ENCODE measurements around the gene ANKRD40CL.
A peak's percentile ranks its signal among the peaks of the same experiment; 100 is the strongest.

The ANKRD40CL gene

DNA sequence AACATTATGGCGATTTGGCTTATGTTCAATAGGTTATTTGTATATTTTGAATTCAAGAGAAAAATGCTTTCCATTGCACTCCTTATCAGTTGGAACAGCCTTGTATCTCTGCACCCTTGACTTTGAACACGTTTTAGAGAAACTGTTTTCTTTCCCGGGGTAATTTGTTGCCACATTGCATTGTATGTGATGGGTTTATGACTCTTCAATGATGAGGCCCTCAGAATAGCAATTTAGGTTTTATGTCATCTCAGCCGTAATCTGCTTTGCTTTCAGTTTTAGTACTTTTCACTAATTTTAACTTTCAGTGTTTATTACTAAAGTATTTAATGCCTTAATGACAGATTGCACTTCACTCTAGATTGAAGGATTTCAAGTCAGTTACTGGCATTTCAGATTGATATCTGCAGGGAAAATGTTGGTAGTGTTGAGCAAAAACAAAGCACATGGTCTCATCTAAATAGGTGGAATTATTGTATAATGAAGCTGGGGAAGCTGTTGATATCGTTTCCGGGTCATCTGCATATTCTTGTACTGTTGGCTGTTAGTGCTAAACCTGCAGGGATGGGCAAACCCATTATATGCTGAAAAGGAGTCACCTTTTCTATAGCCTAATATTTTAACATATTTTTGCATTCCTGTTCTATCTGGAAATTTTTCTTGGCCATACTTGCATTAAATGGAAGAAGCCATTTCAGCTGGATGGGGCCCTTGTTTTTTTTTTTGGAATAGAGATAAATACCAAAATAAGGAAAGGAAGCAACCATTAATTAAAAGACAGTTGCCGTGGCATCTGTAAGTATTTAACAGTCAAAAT is 45.9 kb downstream of the ANKRD40CL start:
- TF ChIP-seq POLR2A (IDR thresholded peaks at IDR 0.05; ENCODE audit: extremely low read depth, insufficient read length) (no peak), MAX (IDR thresholded peaks at IDR 0.05; ENCODE audit: low read depth, low read length) (peak; percentile 95), MYC (IDR thresholded peaks at IDR 0.05; ENCODE audit: low read depth, low read length) (peak; percentile 92)
- TF ChIP-seq, protein P1, sequence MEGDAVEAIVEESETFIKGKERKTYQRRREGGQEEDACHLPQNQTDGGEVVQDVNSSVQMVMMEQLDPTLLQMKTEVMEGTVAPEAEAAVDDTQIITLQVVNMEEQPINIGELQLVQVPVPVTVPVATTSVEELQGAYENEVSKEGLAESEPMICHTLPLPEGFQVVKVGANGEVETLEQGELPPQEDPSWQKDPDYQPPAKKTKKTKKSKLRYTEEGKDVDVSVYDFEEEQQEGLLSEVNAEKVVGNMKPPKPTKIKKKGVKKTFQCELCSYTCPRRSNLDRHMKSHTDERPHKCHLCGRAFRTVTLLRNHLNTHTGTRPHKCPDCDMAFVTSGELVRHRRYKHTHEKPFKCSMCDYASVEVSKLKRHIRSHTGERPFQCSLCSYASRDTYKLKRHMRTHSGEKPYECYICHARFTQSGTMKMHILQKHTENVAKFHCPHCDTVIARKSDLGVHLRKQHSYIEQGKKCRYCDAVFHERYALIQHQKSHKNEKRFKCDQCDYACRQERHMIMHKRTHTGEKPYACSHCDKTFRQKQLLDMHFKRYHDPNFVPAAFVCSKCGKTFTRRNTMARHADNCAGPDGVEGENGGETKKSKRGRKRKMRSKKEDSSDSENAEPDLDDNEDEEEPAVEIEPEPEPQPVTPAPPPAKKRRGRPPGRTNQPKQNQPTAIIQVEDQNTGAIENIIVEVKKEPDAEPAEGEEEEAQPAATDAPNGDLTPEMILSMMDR (IDR thresholded peaks at IDR 0.05; ENCODE audit: low read depth, low read length), result no peak
- H3K4me3 ChIP-seq (ENCODE audit: low read depth, low read length), result peak overlapping the region; percentile 90
- DNase-seq (ENCODE audit: low read depth), result peak; percentile 54

DNA sequence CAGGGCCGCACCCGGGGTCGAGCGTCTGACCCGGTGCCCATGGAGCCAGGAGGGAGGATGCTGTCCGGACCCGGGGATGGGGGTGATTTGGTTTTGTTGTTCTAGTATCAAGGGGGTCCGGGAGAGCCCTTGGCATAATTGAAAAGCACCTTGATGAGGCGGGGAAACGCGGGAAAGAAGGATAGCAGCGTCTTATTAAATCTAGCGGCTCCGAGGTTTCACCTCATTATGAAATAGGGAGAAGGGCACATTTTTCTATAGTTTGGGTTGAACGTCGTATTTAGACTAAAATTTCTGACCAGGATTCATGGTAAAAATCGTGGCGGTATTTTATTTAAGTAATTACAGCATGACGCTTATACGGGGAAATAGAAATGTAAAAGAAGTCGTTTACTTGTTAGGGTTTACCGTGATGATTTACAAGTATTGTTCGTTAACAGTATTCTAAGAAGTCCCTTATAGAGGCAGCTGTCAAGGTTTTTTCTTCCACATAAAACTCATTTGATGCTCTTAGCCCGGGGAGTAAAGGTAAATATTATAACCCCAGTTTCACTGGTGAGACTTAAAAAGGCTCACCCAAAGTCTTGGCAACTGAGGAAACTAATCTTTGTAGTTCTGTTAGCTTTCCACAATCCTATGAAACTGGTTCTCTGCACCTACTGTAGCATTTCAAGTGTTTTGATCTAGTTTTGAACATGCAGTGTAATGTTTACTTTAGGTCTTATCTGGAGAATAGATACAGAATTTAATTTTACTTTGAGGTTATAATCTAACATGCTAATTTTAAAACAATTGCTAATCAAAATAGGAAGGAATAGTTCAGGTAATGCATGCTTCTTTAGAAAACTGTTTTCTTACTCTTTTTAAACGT is 47.2 kb downstream of the ANKRD40CL start:
- peak overlapping the region; percentile 90 for H3K4me3 ChIP-seq (ENCODE audit: low read depth, low read length)
- no peak for DNase-seq (ENCODE audit: low read depth)
- no peak for TF ChIP-seq MAX (IDR thresholded peaks at IDR 0.05; ENCODE audit: low read depth, low read length)
- no peak for TF ChIP-seq MYC (IDR thresholded peaks at IDR 0.05; ENCODE audit: low read depth, low read length)
- no peak for TF ChIP-seq POLR2A (IDR thresholded peaks at IDR 0.05; ENCODE audit: extremely low read depth, insufficient read length)
- TF ChIP-seq, protein P1 (IDR thresholded peaks at IDR 0.05; ENCODE audit: low read depth, low read length), result no peak

GRCh38 chr17:50719144-50719923 is 48.0 kb downstream of the ANKRD40CL start, which contains the start of gene LUC7L3:
Gene LUC7L3, plus strand, starts transcription at chr17:50719603. Its CDS starts 130 bp downstream, at chr17:50719733.
- peak within 1 kb of the TSS; percentile 90 for H3K4me3 ChIP-seq (ENCODE audit: low read depth, low read length)
- TF ChIP-seq MAX (IDR thresholded peaks at IDR 0.05; ENCODE audit: low read depth, low read length) (peak; percentile 92), MYC (IDR thresholded peaks at IDR 0.05; ENCODE audit: low read depth, low read length) (peak; percentile 78), POLR2A (IDR thresholded peaks at IDR 0.05; ENCODE audit: extremely low read depth, insufficient read length) (peak; percentile 96)
- TF ChIP-seq, protein P1 (IDR thresholded peaks at IDR 0.05; ENCODE audit: low read depth, low read length), result no peak

GRCh38 chr17:50715471-50715870 is 51.8 kb downstream of the ANKRD40CL start:
- DNase-seq (ENCODE audit: low read depth), result no peak
- H3K4me3 ChIP-seq (ENCODE audit: low read depth, low read length), result no peak overlapping the region
- TF ChIP-seq MYC (IDR thresholded peaks at IDR 0.05; ENCODE audit: low read depth, low read length), result no peak
- TF ChIP-seq, protein P1 (IDR thresholded peaks at IDR 0.05; ENCODE audit: low read depth, low read length), result no peak
- TF ChIP-seq POLR2A (IDR thresholded peaks at IDR 0.05; ENCODE audit: extremely low read depth, insufficient read length), result no peak
- no peak for TF ChIP-seq MAX (IDR thresholded peaks at IDR 0.05; ENCODE audit: low read depth, low read length)

More at GRCh38 chr17:50719144-50719923, 48.0 kb downstream of the ANKRD40CL start, which contains the start of gene LUC7L3:
- peak; percentile 96 for DNase-seq (ENCODE audit: low read depth)

DNA sequence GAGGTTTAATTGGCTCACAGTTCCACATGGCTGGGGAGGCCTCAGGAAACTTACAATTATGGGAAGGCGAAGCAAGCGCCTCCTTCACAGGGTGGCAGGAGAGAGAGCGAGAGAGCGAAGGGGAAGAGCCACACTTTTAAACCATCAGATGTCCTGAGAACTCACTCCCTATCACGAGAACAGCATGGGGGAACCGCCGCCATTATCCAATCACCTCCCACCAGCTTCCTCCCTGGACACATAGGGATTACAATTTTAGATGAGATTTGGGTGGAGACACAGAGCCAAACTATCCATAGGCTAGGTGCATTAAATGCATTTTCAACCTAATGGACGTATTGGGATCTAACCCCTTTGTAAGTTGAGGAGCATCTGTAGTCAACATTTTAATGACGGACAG is 54.7 kb downstream of the ANKRD40CL start:
- TF ChIP-seq, protein P1 (IDR thresholded peaks at IDR 0.05; ENCODE audit: low read depth, low read length), result no peak
- no peak for TF ChIP-seq MAX (IDR thresholded peaks at IDR 0.05; ENCODE audit: low read depth, low read length)
- TF ChIP-seq MYC (IDR thresholded peaks at IDR 0.05; ENCODE audit: low read depth, low read length), result no peak
- TF ChIP-seq POLR2A (IDR thresholded peaks at IDR 0.05; ENCODE audit: extremely low read depth, insufficient read length), result no peak
- H3K4me3 ChIP-seq (ENCODE audit: low read depth, low read length), result no peak overlapping the region
- DNase-seq (ENCODE audit: low read depth), result no peak
